HG03354 (cell line): Measurements from ENCODE around the gene FRAS1.
"Not testable (repeated sequence)": the region's sequence is repeated elsewhere in the genome, so short reads cannot be mapped to it uniquely, and the experiment has no call there.

ENCODE experiments used
- ATAC-seq: cut with Tn5 transposase; IDR thresholded peaks from one replicate; pipeline ENCODE4 v1.9.1; 2021; ENCODE audit warnings: mild to moderate bottlenecking; ENCODE audit not compliant: unreplicated experiment, poor library complexity, severe bottlenecking

FRAS1 gene

GRCh38 chr4:78057135-78057599 is at the start of gene FRAS1:
Gene FRAS1 (plus strand): TSS chr4:78057323. CDS start chr4:78058010, 687 bp downstream.
- ATAC-seq: peak; percentile 42

- not testable (repeated sequence) for ATAC-seq
These were observed 46.1 kb upstream of the FRAS1 start for GRCh38 chr4:78011003-78011402.

- no peak for ATAC-seq
These were observed 41.9 kb upstream of the FRAS1 start for GRCh38 chr4:78014889-78015886.

GRCh38 chr4:78018271-78019049 is 38.7 kb upstream of the FRAS1 start:
- no peak for ATAC-seq

- no peak for ATAC-seq
These were observed 37.7 kb upstream of the FRAS1 start for GRCh38 chr4:78019414-78019813.

GRCh38 chr4:78020677-78021076 is 36.4 kb upstream of the FRAS1 start:
- no peak for ATAC-seq

GRCh38 chr4:78022517-78022916 is 34.6 kb upstream of the FRAS1 start:
- no peak for ATAC-seq

DNA sequence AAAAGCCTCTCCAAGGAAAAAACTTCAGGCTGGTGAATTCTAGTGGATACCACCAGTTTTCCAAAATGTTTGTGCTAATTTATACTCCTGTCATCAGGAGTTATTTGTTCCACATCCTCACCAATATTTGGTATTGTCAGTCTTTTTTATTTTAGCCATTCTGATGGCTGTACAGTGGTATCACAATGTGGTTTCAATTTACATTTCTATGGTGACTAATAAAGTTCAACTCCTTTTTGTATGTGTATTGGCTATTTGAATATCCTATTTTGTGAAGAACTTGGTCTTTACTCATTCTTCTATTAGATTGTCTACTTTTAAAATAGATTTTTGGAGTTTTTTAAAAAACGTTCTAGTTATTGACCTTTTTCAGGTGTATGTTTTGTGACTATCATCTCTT is 33.0 kb upstream of the FRAS1 start:
- no peak for ATAC-seq

DNA sequence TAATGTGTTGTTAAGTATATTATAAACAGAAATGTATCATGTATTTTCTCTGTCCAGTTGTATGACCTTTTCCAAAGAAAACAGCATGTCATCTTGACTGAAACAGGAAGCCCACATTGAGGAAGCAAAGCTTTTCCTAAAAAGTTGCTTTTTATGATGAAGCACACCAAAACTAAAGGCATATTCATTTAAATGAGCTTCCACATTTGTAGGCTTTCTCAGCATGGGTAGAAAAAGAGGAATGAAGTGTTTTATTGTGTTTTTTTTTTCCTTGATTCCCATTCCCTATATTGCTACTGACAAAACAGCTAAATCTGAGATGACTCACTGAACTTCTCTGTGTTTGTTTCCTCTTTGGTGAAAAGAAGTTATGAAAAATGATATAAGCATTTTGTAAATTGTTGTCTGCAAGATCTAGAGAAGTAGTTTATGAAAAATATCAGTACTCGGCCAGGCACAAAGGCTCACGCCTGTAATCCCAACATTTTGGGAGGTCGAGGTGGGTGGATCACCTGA is 32.5 kb upstream of the FRAS1 start:
- ATAC-seq: no peak

GRCh38 chr4:78031417-78031950 is 25.6 kb upstream of the FRAS1 start:
- ATAC-seq: no peak

GRCh38 chr4:78032446-78032845 is 24.7 kb upstream of the FRAS1 start:
- ATAC-seq: no peak

- no peak for ATAC-seq
These were observed 24.2 kb upstream of the FRAS1 start for GRCh38 chr4:78032929-78033328.

- no peak for ATAC-seq
These were observed 23.3 kb upstream of the FRAS1 start for GRCh38 chr4:78033861-78034260.

DNA sequence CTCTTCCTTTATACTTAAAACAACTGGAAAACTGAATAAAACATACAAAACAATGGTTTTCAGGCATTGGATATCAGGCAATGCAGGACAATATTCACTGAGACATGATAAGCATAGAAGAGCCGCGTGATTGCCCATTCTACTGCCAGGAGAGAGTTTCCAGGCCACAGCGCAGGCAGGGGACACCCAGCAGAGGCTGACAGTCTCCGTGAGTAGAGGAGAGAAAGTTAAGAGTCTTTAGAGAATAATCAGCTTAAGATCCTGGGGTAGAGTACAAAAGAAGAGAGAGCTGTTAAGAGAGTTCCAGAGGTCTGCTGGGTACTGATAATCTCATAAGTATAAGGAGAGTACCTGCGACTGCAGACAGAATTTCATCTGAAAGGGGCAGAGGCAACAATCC is 18.4 kb upstream of the FRAS1 start:
- ATAC-seq: no peak

- no peak for ATAC-seq
These were observed 17.4 kb upstream of the FRAS1 start for GRCh38 chr4:78039678-78040077.

- ATAC-seq: no peak
These were observed 16.7 kb upstream of the FRAS1 start for GRCh38 chr4:78040431-78040830.

DNA sequence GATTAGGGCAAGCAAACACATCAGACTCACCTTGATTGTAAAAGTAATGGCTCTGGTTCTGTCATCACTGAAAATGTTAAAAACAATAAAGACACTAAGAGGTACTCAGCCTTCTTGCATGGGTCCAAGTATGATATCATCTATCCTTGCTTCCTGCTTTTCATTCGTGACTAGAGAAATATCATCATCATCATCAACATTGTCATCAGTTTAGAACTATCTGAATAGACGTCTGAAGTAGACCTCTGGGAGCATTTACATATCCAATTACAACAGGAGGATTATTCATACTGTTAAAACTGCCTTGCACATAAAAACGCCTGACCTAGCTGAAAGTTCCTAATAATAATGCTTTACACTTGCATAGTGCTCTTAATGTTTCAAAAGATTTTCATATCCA is 9.8 kb upstream of the FRAS1 start:
- no peak for ATAC-seq

DNA sequence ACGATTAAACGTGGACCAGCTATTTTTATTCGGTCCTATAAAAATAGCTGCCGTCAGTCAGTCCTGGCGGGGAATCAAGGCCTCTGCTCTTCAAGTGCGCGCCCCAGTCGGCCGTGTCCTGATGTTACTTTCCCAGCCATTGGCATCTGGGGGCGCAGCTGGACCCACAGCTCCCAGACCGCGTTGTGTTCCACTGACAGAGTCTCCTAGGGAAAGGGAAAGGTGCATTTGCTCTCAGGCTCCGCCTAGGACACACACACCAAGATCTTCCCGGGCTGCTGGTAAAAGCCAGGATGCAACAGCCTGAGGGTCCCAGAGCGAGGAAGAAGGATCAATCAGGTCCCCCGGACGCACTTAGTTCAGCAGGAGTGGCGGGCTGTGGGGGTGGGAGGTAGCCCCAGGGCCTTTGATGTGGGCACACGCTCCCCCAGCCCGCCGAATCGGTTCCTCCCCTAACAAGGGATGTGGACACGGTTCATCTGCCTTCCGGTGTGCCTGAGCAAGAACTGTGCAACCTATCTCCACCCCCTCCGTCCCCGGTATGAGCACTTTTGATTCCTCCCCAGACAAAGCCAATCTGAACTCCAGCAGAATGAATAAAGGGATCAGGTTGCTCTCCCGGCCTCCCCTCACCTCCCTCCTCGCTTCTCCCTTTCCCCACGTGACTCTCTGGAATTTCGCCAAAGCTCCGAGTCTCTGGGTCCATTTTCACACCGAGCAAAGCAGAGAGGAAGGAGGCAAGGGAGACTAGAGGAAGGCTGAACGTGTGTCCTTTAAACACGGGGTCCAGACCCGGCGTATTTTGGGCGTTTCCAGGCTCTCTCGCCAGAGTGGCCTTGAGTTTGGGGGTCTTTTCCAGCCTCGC is 626 bp upstream of the FRAS1 start:
- peak; percentile 75 for ATAC-seq
